ENCODE measurements around the gene LRRC39.

LRRC39 gene

DNA sequence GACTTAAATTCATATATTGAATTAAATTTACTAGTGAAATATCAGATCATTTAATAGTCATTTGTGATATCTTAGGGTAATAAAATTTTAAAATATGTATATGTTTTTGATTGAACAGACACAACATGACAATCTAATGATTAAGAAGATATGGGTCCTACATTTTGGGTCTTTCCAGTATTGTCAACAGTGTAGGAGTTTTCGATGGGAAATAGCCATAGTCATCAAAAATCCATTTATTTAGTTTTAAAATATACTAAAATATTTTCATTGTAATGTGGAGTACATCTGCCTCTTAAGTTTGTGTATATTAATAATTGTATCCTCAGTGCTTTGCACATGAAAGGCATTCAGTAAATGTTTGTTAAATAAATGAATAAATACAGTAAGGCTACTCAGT, 31.1 kb downstream of the LRRC39 start:
- no peak for DNase-seq

GRCh38 chr1:100145116-100145515, 32.9 kb downstream of the LRRC39 start:
- DNase-seq, result no peak

- DNase-seq, result no peak
These were observed 35.7 kb downstream of the LRRC39 start for GRCh38 chr1:100142343-100142742.

GRCh38 chr1:100141192-100141591, 36.9 kb downstream of the LRRC39 start:
- no peak for DNase-seq

GRCh38 chr1:100137602-100138001, 40.5 kb downstream of the LRRC39 start:
- DNase-seq, result no peak

DNA sequence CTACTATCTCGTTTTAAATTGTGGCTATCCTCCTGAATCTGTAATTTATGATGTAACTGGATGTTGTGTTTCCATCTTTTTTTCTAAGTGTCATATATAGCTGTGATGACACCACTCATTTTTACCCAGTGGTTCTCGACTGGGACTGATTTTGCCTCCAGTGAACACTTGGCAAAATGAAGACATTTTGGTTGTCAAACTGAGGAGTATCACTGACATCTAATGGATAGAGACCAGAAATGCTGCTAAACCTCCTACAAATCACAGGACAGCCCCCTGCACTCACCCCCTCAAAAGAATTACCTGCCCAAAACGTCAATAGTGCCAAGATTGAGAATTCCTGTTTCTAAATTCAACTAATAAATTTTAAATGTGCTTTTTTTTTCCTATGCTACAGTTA, 43.2 kb downstream of the LRRC39 start:
- DNase-seq, result peak; percentile 9

DNA sequence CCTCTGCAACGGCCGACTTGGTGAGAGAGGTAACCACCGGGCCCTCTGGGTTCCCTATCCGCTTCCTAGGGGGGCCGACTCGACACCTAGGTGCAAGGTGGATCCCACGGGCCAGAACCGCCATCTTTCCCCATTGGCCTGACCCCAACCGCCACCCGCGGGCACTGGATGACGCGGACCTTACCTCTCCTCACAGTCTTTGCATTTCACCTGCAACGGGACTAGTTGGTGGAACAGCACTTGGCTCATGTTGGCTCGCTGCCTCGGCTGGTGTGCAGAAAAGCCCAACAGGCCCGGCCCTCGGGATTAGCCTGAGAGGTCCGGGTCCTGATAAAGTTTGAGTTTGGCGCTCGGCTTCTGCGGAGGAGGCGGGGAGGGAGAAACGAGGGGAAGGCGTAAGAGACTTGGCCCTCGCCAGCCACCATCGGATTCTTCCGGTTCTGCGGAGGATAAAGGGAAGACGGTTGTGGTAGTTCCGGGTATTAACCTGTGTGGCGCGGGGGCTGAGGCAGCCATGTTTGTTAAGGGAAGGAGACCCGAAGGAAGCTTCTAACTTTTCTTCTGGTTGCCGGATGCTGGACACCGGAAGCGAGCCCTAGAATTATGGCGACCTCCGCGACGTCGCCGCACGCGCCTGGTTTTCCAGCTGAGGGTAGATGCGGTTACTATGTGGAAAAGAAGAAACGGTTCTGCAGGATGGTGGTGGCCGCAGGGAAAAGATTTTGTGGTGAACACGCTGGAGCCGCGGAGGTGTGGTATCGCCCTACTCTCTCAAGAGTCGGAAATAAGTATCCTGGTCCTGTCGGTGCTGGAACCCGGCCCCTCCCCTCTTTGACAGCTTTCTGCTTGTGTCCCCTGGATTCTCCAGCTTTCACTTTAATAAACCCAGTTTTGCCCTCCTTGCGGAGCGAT, 45.2 kb downstream of the LRRC39 start, which contains the start of the genes SASS6 and TRMT13:
TSS of gene SASS6 (minus strand) at position 365 of the 912 bp plus-strand sequence. CDS start at position 249, 116 bp downstream.
TSS of gene TRMT13 (plus strand) at position 598 of the 912 bp plus-strand sequence. CDS start at position 604, 6 bp downstream.
- peak; percentile 98 for DNase-seq

- DNase-seq, result no peak
These were observed 46.4 kb downstream of the LRRC39 start for GRCh38 chr1:100131623-100132022.

DNA sequence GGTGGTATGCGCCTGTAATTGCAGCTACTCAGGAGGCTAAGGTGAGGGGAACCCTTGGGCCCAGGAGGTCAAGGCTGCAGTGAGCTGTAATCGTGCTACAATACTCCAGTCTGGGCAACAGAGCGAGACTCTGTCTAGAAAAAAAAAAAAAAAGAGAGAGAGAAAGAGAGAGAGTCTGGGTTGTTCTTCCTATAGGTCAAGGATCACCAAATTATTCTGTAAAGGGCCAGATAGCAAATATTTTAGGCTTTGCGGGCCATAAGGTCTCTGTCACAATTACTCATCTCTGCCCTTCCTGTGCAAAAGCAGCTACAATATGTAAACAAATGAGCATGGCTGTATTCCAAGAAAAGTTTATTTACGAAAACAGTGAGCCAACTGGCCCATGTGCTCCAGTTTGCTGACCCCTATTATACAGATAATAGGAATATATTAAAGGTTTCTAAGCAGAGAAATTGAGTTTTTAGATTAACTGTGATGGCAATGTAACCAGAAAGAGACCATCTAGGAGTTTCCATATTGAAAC, 47.4 kb downstream of the LRRC39 start:
- peak; percentile 29 for DNase-seq

DNA sequence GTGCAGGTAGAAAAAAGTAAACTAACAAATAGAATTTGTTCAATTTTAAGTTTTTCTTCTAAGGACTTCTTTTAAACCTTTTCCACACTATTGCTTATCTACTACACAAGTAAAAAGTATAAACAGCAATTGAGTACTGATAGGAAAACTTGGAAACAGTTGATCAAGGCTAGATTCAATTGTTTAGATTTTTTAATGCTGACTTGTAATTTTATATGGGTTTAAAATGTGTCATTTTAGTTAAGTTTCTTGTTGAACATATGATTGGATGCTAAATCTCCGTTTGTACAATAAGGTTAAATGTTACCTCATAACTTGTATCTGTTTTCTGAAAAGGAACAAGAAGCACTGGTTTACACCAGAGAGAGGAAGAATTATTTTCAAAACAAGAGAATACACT, 50.8 kb downstream of the LRRC39 start:
- DNase-seq, result no peak

- DNase-seq, result no peak
These were observed 55.9 kb downstream of the LRRC39 start for GRCh38 chr1:100122177-100122576.

DNA sequence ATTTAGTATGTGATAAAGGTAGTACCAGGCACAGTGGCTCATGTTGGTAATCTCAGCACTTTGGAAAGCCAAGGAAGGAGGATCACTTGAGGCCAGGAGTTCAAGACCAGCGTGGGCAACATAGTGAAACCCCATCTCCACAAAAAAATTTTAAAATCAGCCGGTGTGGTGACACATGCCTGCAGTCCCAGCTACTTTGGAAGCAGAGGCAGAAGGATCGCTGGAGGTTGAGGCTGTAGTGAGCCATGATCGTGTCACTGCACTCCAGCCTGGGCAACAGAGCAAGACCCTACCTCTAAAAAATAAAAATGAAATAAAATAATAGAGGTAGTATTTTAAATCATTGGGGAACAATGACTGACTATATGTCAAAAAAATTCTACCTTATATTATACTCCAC, 62.5 kb downstream of the LRRC39 start:
- no peak for DNase-seq

DNA sequence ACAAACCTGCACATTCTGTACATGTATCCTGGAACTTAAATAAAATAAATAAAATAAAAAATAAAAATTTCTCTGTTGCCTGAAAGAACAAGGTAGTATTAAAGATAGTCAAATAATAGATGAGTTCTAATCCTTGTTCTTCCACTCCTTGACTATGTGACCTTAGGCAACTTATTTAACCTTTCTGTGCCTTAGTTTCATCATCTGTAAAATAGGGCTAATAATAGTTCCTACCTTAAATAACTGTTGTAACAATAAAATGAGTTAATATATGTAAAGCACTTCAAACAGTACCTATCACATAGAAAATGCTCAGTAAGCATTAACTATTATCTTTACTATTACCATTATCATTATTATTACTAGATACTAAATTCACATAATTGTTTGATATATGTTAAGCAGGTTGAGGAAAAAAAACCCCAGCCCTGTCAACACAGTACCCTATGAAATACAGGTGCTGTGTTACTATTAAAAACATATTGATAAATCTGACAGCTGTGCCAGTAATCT, 68.4 kb downstream of the LRRC39 start:
- no peak for DNase-seq

DNA sequence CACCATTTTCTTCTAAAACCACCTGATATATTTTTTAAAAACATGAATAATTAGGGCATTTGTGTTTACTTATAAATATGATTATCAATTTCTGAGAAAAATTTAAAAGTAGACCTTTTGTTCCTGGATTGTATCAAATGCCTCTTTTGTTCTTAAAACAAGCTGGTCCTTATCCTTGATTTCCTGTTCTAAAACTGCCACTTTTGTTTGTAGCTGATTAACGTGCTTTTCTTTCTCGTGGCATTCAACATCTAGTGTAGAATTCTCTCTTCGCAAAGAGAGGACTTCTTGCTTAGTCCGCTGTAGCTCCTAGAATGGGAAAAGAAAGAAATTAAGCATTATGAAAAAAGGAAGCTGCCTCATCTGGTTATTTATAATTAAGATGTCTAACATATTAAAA, 70.4 kb downstream of the LRRC39 start:
- no peak for DNase-seq

DNA sequence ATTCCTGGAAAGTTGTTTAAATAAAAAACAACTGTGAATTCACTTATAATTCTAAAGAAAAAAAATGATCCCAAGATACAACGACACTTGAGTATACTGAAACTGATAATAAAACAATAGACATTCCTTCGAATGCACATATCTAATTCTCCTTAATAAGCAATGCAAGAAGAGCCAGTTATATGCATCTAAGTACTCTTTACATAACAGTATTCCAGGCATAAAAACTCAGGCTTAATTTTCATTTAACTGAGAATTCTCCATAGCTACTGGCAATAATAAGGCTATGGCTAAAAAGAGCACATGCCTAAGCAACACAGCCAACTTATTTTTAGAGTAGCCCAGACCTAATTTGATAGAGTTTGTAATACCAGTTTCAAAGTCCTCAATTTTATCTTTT, 76.5 kb downstream of the LRRC39 start:
- no peak for DNase-seq

GRCh38 chr1:100100202-100100601, 77.9 kb downstream of the LRRC39 start:
- DNase-seq, result no peak
